K562 (cell line): ENCODE data around the gene CDS2. TPM values are rescaled to one million over a fixed set of nuclear protein-coding genes. Genes with fewer than 3 reads are reported as not detected.
A peak's percentile ranks its signal among the peaks of the same experiment; 100 is the strongest.

Source experiments
- ATF7 ChIP-seq: fragments of 450-650 bp; IDR thresholded peaks from 2 replicates; pipeline ENCODE4 v1.7.1; 2014; ENCODE audit warnings: mild to moderate bottlenecking, moderate library complexity
- DPF2 ChIP-seq: fragments of 450-650 bp; IDR thresholded peaks from 2 replicates; pipeline ENCODE4 v1.6.1; 2016
- EHMT2 ChIP-seq: fragments of 450-650 bp; IDR thresholded peaks from 2 replicates; pipeline ENCODE4 v1.6.1; 2018; ENCODE audit warnings: antibody characterized with exemption
- GTF2F1 ChIP-seq: IDR thresholded peaks from 2 replicates; pipeline ENCODE4 v1.6.1; 2011; ENCODE audit warnings: low read depth, low read length, improper control_type of control experiment
- ILF3 ChIP-seq: fragments of 450-650 bp; IDR thresholded peaks from 2 replicates; pipeline ENCODE4 v1.6.1; 2018; ENCODE audit warnings: antibody characterized with exemption, mild to moderate bottlenecking, moderate library complexity, borderline replicate concordance
- JUND ChIP-seq, 2 experiments: IDR thresholded peaks; 2 replicates in 1 of 2; 3 replicates in 1 of 2; pipeline ENCODE4 v1.6.1; 2011; ENCODE audit warnings: borderline replicate concordance in 2 of 2, low read depth in 2 of 2, low read length in 2 of 2, improper control_type of control experiment in 1 of 2, missing biosample characterization in 1 of 2, missing genetic modification characterization in 1 of 2, missing genetic modification reagents in 1 of 2
- NBN ChIP-seq: fragments of 450-650 bp; IDR thresholded peaks from 2 replicates; pipeline ENCODE4 v1.6.1; 2016; ENCODE audit warnings: low read depth, mild to moderate bottlenecking
- NELFE ChIP-seq: IDR thresholded peaks from 2 replicates; pipeline ENCODE4 v1.6.1; 2011; ENCODE audit warnings: mild to moderate bottlenecking; ENCODE audit not compliant: insufficient read depth, insufficient read length
- NFIX ChIP-seq: fragments of 250-450 bp; sonication (Bioruptor Pico); IDR thresholded peaks from 2 replicates; pipeline ENCODE4 v1.4.0; 2020; ENCODE audit warnings: low read depth, mild to moderate bottlenecking, moderate library complexity
- NFRKB ChIP-seq: fragments of 450-650 bp; IDR thresholded peaks from 2 replicates; pipeline ENCODE4 v1.6.1; 2016; ENCODE audit warnings: low read depth
- PHTF2 ChIP-seq: fragments of 250-450 bp; sonication (Bioruptor Pico); IDR thresholded peaks from 2 replicates; pipeline ENCODE4 v1.5.0; 2021; ENCODE audit warnings: mild to moderate bottlenecking
- RBM22 ChIP-seq: fragments of 200-400 bp; formaldehyde crosslinking; IDR thresholded peaks from 2 replicates; pipeline ENCODE4 v1.6.1; 2018; ENCODE audit warnings: low read length, low read depth; ENCODE audit not compliant: poor library complexity, severe bottlenecking
- RNF2 ChIP-seq: sonication (generic); IDR thresholded peaks from 2 replicates; pipeline ENCODE4 v1.6.1; 2016
- TAF7 ChIP-seq: fragments of 450-650 bp; IDR thresholded peaks from 2 replicates; pipeline ENCODE4 v1.6.1; 2016; ENCODE audit warnings: missing genetic modification characterization, missing compliant biosample characterization
- ZBTB9 ChIP-seq: fragments of 450-650 bp; formaldehyde crosslinking; IDR thresholded peaks from 2 replicates; pipeline ENCODE4 v1.4.0; 2020; ENCODE audit warnings: mild to moderate bottlenecking, moderate library complexity
- ZC3H4 ChIP-seq: sonication (generic); formaldehyde crosslinking; IDR thresholded peaks from 2 replicates; pipeline ENCODE4 v1.9.0; 2021; ENCODE audit warnings: missing genetic modification reagents, borderline replicate concordance
- ZNF592 ChIP-seq: fragments of 450-650 bp; IDR thresholded peaks from 2 replicates; pipeline ENCODE4 v1.6.1; 2017; ENCODE audit warnings: antibody characterized with exemption, mild to moderate bottlenecking
- polyA plus RNA-seq, 8 experiments: library from polyadenylated mRNA; depleted of rRNA in 4 of 8; stranded (reverse) in 5 of 8; unstranded in 3 of 8; fragments of >200 nt; fragmentation: Nextera tagmentation in 2 of 8; fragmentation: Illumina TruSeq in 1 of 8; extraction: Ambion mirVana in 2 of 8; extraction: Trizol in 1 of 8; gene quantifications; 2 replicates each; pipeline versions ENCODE4 v1.2.1 to v1.2.3, GENCODE V29; 2011 to 2014; ENCODE audit warnings: inconsistent platforms in 1 of 8, missing spikeins in 1 of 8
- total RNA-seq, 7 experiments: library from RNA; depleted of rRNA in 6 of 7; stranded (reverse); fragments of >200 nt in 6 of 7; fragmentation: Illumina TruSeq in 2 of 7; extraction: Trizol in 2 of 7; gene quantifications; 2 replicates each; pipeline versions ENCODE4 v1.2.1 to v1.2.3, GENCODE V29; 2011 to 2021; ENCODE audit warnings: low replicate concordance in 1 of 7

The CDS2 gene
- total and polyA plus RNA-seq, 9 of the 15 experiments (the other 6 are each of a cell fraction or from before 2014, with no cell fraction given): 6.4 to 46.4 (median 12.2) TPM

DNA sequence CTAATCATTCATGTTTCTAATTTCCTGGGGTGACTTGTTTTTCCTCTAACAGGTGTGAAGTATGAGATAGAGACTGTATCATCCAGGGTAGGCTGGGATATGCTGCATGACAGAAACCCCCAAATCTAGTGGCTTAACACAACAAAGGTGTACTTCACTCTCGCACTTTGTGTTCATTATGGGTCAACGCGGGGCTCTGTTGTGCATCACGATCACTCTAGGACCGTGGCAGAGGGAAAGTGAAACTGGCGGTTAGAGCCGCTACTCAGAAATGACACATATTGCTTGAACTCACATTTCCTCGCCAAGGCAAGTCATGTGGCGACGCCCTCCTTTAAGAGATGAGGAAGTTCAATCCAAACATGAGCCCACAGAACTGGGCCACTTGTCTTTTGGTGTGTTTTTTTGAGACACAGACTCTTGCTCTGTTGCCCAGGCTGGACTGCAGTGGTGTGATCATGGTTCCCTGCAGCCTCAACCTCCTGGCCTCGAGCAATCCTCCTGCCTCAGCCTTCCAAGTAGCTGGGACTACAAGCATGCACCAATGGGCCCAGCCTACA lies 48.3 kb upstream of the CDS2 start (continued):
- TF ChIP-seq ILF3 (no peak), GTF2F1 (no peak), EHMT2 (no peak), ZC3H4 (CRISPR knock-in tag) (no peak), NBN (0 out of 2 replicates have a peak, but pooled peaks have one; percentile 25), TAF7 (tag) (0 out of 2 replicates have a peak, but pooled peaks have one; percentile 31), ATF7 (peak; percentile 57; the same call in 1 of the 2 replicates), JUND (IDR thresholded peaks at IDR 0.05; ENCODE audit: borderline replicate concordance, low read depth, low read length) (no peak), JUND (tag; IDR thresholded peaks at IDR 0.05; ENCODE audit: borderline replicate concordance, low read depth, low read length) (peak; percentile 66; the same call in 2 of the 3 replicates), ZNF592 (peak; percentile 84), NFRKB (0 out of 2 replicates have a peak, but pooled peaks have one; percentile 54), NFIX (CRISPR knock-in tag) (no peak), PHTF2 (CRISPR knock-in tag) (no peak), DPF2 (peak; percentile 30; the same call in 1 of the 2 replicates), ZBTB9 (CRISPR knock-in tag) (0 out of 2 replicates have a peak, but pooled peaks have one; percentile 37), RNF2 (0 out of 2 replicates have a peak, but pooled peaks have one; percentile 25), NELFE (no peak), RBM22 (no peak)
